Loucy (cell line): Measurements from ENCODE around the gene SLC6A18.

ENCODE experiments used
- H2AFZ ChIP-seq: fragments of 200-600 bp; sonication (generic); 2 replicates; pipeline ENCODE4 v1.6.0; 2016; ENCODE audit warnings: antibody characterized with exemption, mild to moderate bottlenecking, low read length, moderate library complexity
- H3F3A ChIP-seq: fragments of 200-600 bp; 2 replicates; pipeline ENCODE4 v1.6.0; 2016; ENCODE audit warnings: antibody characterized with exemption, low read depth, mild to moderate bottlenecking
- H3K27me3 ChIP-seq: fragments of 200-600 bp; sonication (generic); 2 replicates; pipeline ENCODE4 v1.6.1; 2014; ENCODE audit warnings: low read length, mild to moderate bottlenecking; ENCODE audit not compliant: insufficient read depth, poor library complexity, severe bottlenecking
- H3K36me3 ChIP-seq: fragments of 200-600 bp; sonication (generic); 2 replicates; pipeline ENCODE4 v1.6.1; 2016; ENCODE audit warnings: low read length; ENCODE audit not compliant: insufficient read depth
- H3K4me1 ChIP-seq: fragments of 200-600 bp; sonication (generic); 2 replicates; pipeline ENCODE4 v1.5.1; 2014; ENCODE audit warnings: low read length, mild to moderate bottlenecking; ENCODE audit not compliant: insufficient read depth, poor library complexity, severe bottlenecking
- H3K4me2 ChIP-seq: fragments of 200-600 bp; sonication (generic); 2 replicates; pipeline ENCODE4 v1.6.0; 2014; ENCODE audit warnings: antibody characterized with exemption, low read length, low read depth, mild to moderate bottlenecking; ENCODE audit not compliant: poor library complexity, severe bottlenecking
- H3K4me3 ChIP-seq: fragments of 200-600 bp; sonication (generic); 2 replicates; pipeline ENCODE4 v1.5.1; 2014; ENCODE audit warnings: low read length, mild to moderate bottlenecking, mixed read lengths; ENCODE audit not compliant: poor library complexity, severe bottlenecking
- H3K79me2 ChIP-seq: fragments of 200-600 bp; sonication (generic); 2 replicates; pipeline ENCODE4 v1.6.1; 2014; ENCODE audit warnings: low read length; ENCODE audit not compliant: insufficient read depth
- H3K9ac ChIP-seq: fragments of 200-600 bp; sonication (generic); 2 replicates; pipeline ENCODE4 v1.6.0; 2014; ENCODE audit warnings: mild to moderate bottlenecking, low read depth, low read length, moderate library complexity; ENCODE audit not compliant: poor library complexity, severe bottlenecking
- H3K9me2 ChIP-seq: fragments of 200-600 bp; sonication (generic); replicated peaks from 2 replicates; pipeline ENCODE4 v1.6.1; 2016; ENCODE audit warnings: low read depth, low read length, mixed read lengths
- H3K9me3 ChIP-seq: fragments of 200-600 bp; sonication (generic); 2 replicates; pipeline ENCODE4 v1.6.1; 2014; ENCODE audit warnings: mild to moderate bottlenecking, antibody characterized with exemption, low read length, low read depth; ENCODE audit not compliant: insufficient read depth
- H4K20me1 ChIP-seq: fragments of 200-600 bp; sonication (generic); 2 replicates; pipeline ENCODE4 v1.6.0; 2014; ENCODE audit warnings: antibody characterized with exemption, low read length, mild to moderate bottlenecking; ENCODE audit not compliant: insufficient read depth, poor library complexity, severe bottlenecking
- CTCF ChIP-seq: fragments of 200-600 bp; sonication (generic); conservative IDR thresholded peaks from 2 replicates; pipeline ENCODE4 v1.5.1; 2014; ENCODE audit warnings: mild to moderate bottlenecking, antibody characterized with exemption, low read length
- EZH2phosphoT487 ChIP-seq: fragments of 200-600 bp; IDR thresholded peaks from 2 replicates; pipeline ENCODE4 v1.6.1; 2018; ENCODE audit warnings: antibody characterized with exemption, mild to moderate bottlenecking, moderate library complexity, borderline replicate concordance

Gene SLC6A18

GRCh38 chr5:1279443-1280151, 54.4 kb downstream of the SLC6A18 start:
- Histone ChIP-seq H3K4me2 (no peak overlapping the region), H4K20me1 (no peaks in the 10 kb centered on the region), H3K4me3 (no peak overlapping the region), H3K79me2 (no peaks in the 10 kb centered on the region), H3K36me3 (no peaks in the 10 kb centered on the region), H3K27me3 (no peaks in the 10 kb centered on the region), H3F3A (no peaks in the 10 kb centered on the region), H3K4me1 (no peaks in the 10 kb centered on the region), H3K9ac (no peak overlapping the region), H3K9me2 (no peaks in the 10 kb centered on the region), H3K9me3 (no peaks in the 10 kb centered on the region), H2AFZ (no peak overlapping the region)
- TF ChIP-seq EZH2phosphoT487 (no peak), CTCF (no peak)

- Histone ChIP-seq H3K27me3 (no peaks in the 10 kb centered on the region), H3K4me1 (no peaks in the 10 kb centered on the region), H3K9me2 (no peaks in the 10 kb centered on the region), H3K4me2 (no peak overlapping the region), H3K9me3 (no peaks in the 10 kb centered on the region), H3F3A (no peaks in the 10 kb centered on the region), H2AFZ (no peak overlapping the region), H3K9ac (no peak overlapping the region), H3K4me3 (no peak overlapping the region), H3K79me2 (no peaks in the 10 kb centered on the region), H3K36me3 (no peaks in the 10 kb centered on the region), H4K20me1 (no peaks in the 10 kb centered on the region)
- TF ChIP-seq CTCF (no peak), EZH2phosphoT487 (no peak)
Measured at GRCh38 chr5:1280177-1281037, 55.2 kb downstream of the SLC6A18 start.

GRCh38 chr5:1281038-1281882, 56.1 kb downstream of the SLC6A18 start:
- Histone ChIP-seq H2AFZ (no peak overlapping the region), H4K20me1 (no peaks in the 10 kb centered on the region), H3K27me3 (no peaks in the 10 kb centered on the region), H3K9me3 (no peaks in the 10 kb centered on the region), H3K4me2 (no peak overlapping the region), H3K4me1 (no peaks in the 10 kb centered on the region), H3K79me2 (no peaks in the 10 kb centered on the region), H3F3A (no peaks in the 10 kb centered on the region), H3K9ac (no peak overlapping the region), H3K36me3 (no peaks in the 10 kb centered on the region), H3K4me3 (no peak overlapping the region), H3K9me2 (no peaks in the 10 kb centered on the region)
- TF ChIP-seq CTCF (no peak), EZH2phosphoT487 (no peak)
